ENCODE measurements around the gene CACNA1S. TPM values are rescaled to one million over a fixed set of nuclear protein-coding genes. Genes with fewer than 3 reads are reported as not detected.

The CACNA1S gene
- total and polyA plus RNA-seq, 2 experiments from 2014 or later: not detected

DNA sequence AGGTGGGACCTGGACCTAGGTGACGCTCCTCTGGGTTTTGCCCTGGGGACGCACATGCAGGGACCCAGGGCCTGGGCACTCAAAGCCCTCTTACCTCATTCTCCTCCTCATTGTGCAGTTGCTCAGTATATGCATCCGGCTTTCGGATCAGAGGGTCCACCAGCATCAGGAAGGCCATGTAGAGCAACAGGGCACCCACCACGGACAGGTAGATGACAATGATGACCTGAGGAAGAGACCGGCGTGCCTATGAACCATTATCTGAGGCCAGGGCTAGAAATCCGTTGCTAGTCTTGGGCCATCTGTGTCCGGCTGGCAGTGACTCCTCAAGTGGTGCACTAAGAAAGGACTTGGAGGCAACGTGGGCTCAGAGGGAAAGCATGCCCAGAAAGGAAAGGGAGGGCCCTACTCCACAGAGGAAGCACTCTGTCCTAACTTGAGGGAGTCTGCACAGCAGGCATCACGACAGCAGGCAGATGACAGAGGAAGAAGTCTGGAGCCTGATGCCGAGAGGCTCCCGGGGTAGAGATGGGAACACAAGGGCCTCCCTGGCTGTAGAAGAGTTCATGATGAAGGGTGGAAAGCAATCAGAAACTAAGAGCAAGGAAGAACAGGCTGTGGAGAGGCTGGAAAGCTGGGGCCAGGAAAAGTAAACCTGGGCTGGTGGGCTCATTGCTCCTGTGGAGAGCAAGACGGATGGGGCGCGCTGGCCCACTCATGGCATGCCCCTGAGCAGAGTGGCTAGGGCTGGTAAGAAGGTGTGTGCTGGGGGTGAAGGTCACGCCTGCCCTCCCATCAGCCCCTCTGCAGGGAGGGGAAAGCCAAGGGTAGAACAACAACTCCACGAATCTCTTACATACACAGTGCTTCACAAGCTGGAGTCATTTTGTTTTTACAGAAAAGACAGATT, 31.8 kb upstream of the CACNA1S start:
- peaks cover 3% of the 10 kb centered on the region for H3K79me2 ChIP-seq
- no peak overlapping the region for H2AFZ ChIP-seq
- H3K27me3 ChIP-seq: no peaks in the 10 kb centered on the region
- H3K4me2 ChIP-seq: no peak overlapping the region
- no peak overlapping the region for H3K27ac ChIP-seq
- no peak for DNase-seq (ENCODE audit: low spot score)
- H3K4me3 ChIP-seq: no peak overlapping the region
- H3K36me3 ChIP-seq (replicated peaks; ENCODE audit: insufficient read depth, low read depth): no peaks in the 10 kb centered on the region
- H3K9me2 ChIP-seq (replicated peaks; ENCODE audit: insufficient read depth): no peaks in the 10 kb centered on the region
- WGBS (ENCODE audit: low lambda C conversion rate, missing lambda C conversion rate): 94% methylated on average over 18 of the region's 18 CpGs
- no peaks in the 10 kb centered on the region for H3K9me3 ChIP-seq (ENCODE audit: low read depth)
- no peak for TF ChIP-seq EZH2 (IDR thresholded peaks at IDR 0.05; ENCODE audit: borderline replicate concordance)
- TF ChIP-seq, protein P1, sequence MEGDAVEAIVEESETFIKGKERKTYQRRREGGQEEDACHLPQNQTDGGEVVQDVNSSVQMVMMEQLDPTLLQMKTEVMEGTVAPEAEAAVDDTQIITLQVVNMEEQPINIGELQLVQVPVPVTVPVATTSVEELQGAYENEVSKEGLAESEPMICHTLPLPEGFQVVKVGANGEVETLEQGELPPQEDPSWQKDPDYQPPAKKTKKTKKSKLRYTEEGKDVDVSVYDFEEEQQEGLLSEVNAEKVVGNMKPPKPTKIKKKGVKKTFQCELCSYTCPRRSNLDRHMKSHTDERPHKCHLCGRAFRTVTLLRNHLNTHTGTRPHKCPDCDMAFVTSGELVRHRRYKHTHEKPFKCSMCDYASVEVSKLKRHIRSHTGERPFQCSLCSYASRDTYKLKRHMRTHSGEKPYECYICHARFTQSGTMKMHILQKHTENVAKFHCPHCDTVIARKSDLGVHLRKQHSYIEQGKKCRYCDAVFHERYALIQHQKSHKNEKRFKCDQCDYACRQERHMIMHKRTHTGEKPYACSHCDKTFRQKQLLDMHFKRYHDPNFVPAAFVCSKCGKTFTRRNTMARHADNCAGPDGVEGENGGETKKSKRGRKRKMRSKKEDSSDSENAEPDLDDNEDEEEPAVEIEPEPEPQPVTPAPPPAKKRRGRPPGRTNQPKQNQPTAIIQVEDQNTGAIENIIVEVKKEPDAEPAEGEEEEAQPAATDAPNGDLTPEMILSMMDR (IDR thresholded peaks at IDR 0.05; ENCODE audit: poor library complexity): no peak
- no peak for TF ChIP-seq EZH2phosphoT487 (IDR thresholded peaks at IDR 0.05; ENCODE audit: low read depth, severe bottlenecking, unreplicated experiment)
- H4K20me1 ChIP-seq (ENCODE audit: insufficient read depth, poor library complexity, severe bottlenecking): peaks cover 4% of the 10 kb centered on the region
- peaks cover 7% of the 10 kb centered on the region for H3K4me1 ChIP-seq (ENCODE audit: insufficient read depth)

DNA sequence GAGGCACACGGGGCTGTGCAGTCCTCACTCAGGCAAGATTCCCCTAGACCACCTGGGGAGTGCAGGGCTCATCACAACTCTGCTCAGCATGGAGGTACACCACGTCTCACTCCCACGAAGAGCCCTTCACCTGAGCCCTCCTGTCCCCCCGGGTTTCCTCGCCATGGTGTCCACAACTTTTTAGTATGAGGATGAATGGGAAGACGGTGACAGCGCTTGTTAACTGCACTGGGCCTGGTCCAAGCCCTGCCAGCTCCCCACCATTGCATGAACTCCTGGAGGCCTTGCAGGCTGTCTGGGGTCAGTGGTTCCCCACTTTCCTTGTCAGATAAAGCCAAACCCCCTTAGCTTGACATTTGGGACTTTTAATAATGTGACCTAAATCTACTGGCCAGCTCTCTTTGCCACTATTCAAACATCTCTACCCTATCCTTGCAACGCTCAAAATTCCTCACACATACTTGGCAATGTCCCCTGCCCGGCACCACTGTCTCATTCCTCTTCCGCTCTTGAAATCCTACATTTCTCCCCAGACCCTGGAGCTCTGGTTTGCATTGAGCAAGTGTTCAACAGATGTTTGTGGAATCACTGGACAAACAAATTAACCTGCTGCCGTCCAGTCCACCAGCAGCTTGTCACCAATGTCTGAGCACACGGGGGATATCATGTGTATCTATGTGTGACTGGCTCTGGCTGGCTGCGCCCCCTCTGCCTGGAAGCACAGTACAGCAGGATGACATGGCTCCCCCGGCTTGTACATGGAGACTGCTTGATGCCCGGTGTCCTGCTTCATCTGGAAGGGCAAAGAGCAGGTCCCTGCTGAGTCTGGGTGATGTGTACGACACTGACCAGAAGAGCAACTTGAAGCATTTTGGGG, 30.9 kb upstream of the CACNA1S start:
- DNase-seq (ENCODE audit: low spot score): no peak
- H2AFZ ChIP-seq: no peak overlapping the region
- no peaks in the 10 kb centered on the region for H3K9me2 ChIP-seq (replicated peaks; ENCODE audit: insufficient read depth)
- H3K4me1 ChIP-seq (ENCODE audit: insufficient read depth): peaks cover 8% of the 10 kb centered on the region
- WGBS (ENCODE audit: low lambda C conversion rate, missing lambda C conversion rate): 90% methylated on average over 16 of the region's 16 CpGs
- H4K20me1 ChIP-seq (ENCODE audit: insufficient read depth, poor library complexity, severe bottlenecking): peaks cover 4% of the 10 kb centered on the region
- H3K4me2 ChIP-seq: no peak overlapping the region
- no peak overlapping the region for H3K4me3 ChIP-seq
- H3K27ac ChIP-seq: no peak overlapping the region
- TF ChIP-seq EZH2phosphoT487 (IDR thresholded peaks at IDR 0.05; ENCODE audit: low read depth, severe bottlenecking, unreplicated experiment): no peak
- TF ChIP-seq, protein P1 (IDR thresholded peaks at IDR 0.05; ENCODE audit: poor library complexity): no peak
- TF ChIP-seq EZH2 (IDR thresholded peaks at IDR 0.05; ENCODE audit: borderline replicate concordance): no peak
- H3K27me3 ChIP-seq: no peaks in the 10 kb centered on the region
- H3K9me3 ChIP-seq (ENCODE audit: low read depth): no peaks in the 10 kb centered on the region
- H3K79me2 ChIP-seq: no peaks in the 10 kb centered on the region
- H3K36me3 ChIP-seq (replicated peaks; ENCODE audit: insufficient read depth, low read depth): no peaks in the 10 kb centered on the region

DNA sequence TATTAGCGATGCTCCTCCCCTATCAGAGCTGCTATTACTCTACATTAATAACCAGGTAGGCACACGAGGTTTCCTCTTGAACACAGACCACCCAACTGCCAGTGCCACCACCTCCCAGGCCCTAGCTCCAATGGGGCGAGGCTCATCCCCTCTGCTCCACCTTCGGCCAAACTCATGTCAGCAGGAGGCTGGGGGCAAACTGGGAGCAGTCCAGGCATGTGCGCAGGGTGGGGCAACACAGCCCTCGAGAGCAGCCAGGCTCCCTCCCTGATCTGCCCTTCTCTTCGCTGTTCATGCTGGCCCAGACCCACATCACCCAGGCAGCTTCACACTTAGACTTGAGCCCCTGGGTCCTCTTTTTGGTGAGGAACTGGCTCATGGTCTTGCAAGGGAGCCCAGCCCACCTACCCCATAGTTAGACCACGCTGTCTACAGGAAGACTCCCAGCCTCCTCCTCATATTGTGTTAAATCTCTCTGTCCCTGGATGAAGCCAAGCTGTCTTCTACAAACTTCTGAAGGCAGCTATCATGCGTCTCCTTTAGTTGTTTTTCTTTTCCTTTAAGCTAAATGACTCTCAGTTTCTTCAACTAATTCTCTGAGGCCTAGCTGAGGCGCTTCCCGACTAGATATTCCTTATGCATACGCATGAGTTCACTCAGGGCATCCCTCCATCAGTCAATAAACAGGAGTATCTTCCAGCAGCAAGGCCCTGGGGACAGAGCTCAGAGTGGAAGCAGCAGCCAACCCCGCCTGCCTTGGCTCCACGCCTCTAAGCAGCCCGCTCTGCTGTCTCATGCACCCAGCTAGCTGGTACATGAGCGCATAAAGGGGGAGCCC, 30.0 kb upstream of the CACNA1S start:
- Histone ChIP-seq H3K27me3 (no peaks in the 10 kb centered on the region), H3K79me2 (no peaks in the 10 kb centered on the region), H3K4me1 (ENCODE audit: insufficient read depth) (peaks cover 12% of the 10 kb centered on the region), H3K27ac (no peak overlapping the region), H4K20me1 (ENCODE audit: insufficient read depth, poor library complexity, severe bottlenecking) (no peaks in the 10 kb centered on the region), H2AFZ (no peak overlapping the region), H3K36me3 (replicated peaks; ENCODE audit: insufficient read depth, low read depth) (no peaks in the 10 kb centered on the region), H3K9me2 (replicated peaks; ENCODE audit: insufficient read depth) (no peaks in the 10 kb centered on the region), H3K9me3 (ENCODE audit: low read depth) (no peaks in the 10 kb centered on the region), H3K4me2 (no peak overlapping the region), H3K4me3 (no peak overlapping the region)
- DNase-seq (ENCODE audit: low spot score): no peak
- TF ChIP-seq, protein P1 (IDR thresholded peaks at IDR 0.05; ENCODE audit: poor library complexity): no peak
- WGBS (ENCODE audit: low lambda C conversion rate, missing lambda C conversion rate): 91% methylated on average over 16 of the region's 16 CpGs

Data from hepatocyte (in vitro differentiated cells).